BE2C (cell line): Measurements from ENCODE around the gene BCL10.
A peak's percentile ranks its signal among the peaks of the same experiment; 100 is the strongest.

Experiments used
- DNase-seq: peaks from one replicate; pipeline ENCODE4 v3.0.0-alpha.2; 2020
- H3K27me3 ChIP-seq: fragments of 250-450 bp; sonication (Bioruptor Pico); 2 replicates; pipeline ENCODE4 v1.5.1; 2020; ENCODE audit warnings: mild to moderate bottlenecking
- H3K36me3 ChIP-seq: fragments of 250-450 bp; sonication (Bioruptor Pico); 2 replicates; pipeline ENCODE4 v1.5.1; 2020; ENCODE audit warnings: mild to moderate bottlenecking
- H3K4me1 ChIP-seq: fragments of 250-450 bp; sonication (Bioruptor Pico); 2 replicates; pipeline ENCODE4 v1.5.1; 2020
- H3K4me3 ChIP-seq: 2 replicates; pipeline ENCODE4 v1.5.1; 2011; ENCODE audit warnings: low read depth, low read length
- H3K9me3 ChIP-seq: fragments of 250-450 bp; sonication (Bioruptor Pico); 2 replicates; pipeline ENCODE4 v1.5.1; 2020
- TF ChIP-seq, protein P1 (sequence below): IDR thresholded peaks from 2 replicates; pipeline ENCODE4 v1.5.1; 2012; ENCODE audit warnings: mild to moderate bottlenecking, low read depth, low read length

BCL10 gene

DNA sequence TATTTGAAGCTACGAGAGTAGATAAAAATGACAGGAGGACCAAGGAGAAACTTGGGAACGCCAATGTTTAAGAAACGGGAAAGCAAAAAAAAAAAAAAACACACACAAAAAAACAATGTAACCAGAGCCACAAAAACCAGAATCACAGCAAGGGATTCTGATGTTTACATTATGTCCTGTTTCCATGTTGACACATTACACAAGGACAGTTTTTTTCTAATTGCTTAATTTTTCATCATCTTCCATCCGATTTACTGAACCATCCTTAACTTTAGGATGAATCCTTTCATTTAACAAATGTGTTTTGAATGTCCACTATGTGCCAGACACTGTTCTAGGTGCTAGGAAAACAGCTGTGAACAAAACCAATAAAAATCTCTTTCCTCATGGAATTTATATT lies 1.4 kb upstream of the BCL10 start:
- no peak for DNase-seq
- TF ChIP-seq, protein P1, sequence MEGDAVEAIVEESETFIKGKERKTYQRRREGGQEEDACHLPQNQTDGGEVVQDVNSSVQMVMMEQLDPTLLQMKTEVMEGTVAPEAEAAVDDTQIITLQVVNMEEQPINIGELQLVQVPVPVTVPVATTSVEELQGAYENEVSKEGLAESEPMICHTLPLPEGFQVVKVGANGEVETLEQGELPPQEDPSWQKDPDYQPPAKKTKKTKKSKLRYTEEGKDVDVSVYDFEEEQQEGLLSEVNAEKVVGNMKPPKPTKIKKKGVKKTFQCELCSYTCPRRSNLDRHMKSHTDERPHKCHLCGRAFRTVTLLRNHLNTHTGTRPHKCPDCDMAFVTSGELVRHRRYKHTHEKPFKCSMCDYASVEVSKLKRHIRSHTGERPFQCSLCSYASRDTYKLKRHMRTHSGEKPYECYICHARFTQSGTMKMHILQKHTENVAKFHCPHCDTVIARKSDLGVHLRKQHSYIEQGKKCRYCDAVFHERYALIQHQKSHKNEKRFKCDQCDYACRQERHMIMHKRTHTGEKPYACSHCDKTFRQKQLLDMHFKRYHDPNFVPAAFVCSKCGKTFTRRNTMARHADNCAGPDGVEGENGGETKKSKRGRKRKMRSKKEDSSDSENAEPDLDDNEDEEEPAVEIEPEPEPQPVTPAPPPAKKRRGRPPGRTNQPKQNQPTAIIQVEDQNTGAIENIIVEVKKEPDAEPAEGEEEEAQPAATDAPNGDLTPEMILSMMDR = no peak
- Histone ChIP-seq H3K4me3 (no peak overlapping the region), H3K9me3 (no peaks in the 10 kb centered on the region), H3K4me1 (no peaks in the 10 kb centered on the region), H3K36me3 (no peaks in the 10 kb centered on the region), H3K27me3 (no peaks in the 10 kb centered on the region)

DNA sequence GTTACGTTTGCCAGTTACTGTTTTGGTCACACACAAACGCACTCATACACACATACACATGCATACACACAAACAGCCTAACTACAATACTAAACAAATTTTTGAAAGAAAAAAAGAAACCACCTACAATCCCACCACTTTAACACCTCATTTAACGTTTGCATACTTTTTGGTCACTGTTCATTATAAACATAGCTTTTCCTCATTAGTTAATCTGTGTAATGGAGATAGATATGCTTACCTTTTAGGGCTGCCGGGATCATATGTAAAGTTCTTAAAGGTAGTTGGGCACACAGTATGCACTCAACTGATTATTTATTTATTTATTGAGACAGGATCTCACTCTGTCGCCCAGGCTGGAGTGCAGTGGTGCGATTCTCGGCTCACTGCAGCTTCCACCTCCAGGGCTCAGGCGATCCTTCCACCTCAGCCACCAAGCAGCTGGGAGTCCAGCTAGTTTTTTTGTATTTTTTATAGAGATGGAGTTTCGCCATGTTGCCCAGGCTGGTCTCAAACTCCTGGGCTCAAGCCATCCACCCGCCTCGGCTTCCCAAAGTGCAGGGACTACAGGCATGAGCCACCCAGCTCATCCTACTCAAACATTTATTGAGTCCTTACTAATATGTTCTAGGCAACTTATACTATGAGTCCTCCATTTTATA lies 677 bp upstream of the BCL10 start:
- peak overlapping the region; percentile 88 for H3K4me3 ChIP-seq
- H3K4me1 ChIP-seq = no peaks in the 10 kb centered on the region
- H3K36me3 ChIP-seq = no peaks in the 10 kb centered on the region
- H3K9me3 ChIP-seq = no peaks in the 10 kb centered on the region
- TF ChIP-seq, protein P1 = no peak
- DNase-seq = no peak
- H3K27me3 ChIP-seq = no peaks in the 10 kb centered on the region

DNA sequence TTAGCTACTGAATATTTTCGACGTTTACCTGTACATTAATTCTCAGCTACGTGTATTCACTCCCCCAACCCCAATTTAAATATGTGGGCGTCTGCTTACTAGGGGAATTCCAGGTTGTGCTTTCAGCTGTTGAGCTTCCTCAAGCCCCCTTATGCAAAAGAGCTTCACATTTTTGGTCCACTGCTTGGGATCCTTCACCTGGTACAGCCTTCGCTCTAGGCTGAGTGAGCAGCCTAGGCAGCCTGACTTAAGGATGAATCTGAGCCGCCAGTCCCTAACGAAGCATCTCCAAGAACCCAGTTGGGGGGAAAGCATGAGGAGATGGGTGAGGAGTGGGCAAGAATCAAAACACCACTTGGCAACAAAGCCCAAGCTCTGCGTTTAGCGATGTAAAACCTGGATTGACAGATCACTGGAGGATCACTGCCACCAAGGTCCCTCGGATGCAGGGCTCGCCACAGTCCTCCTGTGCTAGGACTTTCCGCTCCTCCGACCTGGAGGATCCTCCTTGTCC lies 674 bp downstream of the BCL10 start:
- Histone ChIP-seq H3K9me3 (no peaks in the 10 kb centered on the region), H3K4me1 (no peaks in the 10 kb centered on the region), H3K4me3 (peak overlapping the region; percentile 88), H3K36me3 (no peaks in the 10 kb centered on the region), H3K27me3 (no peaks in the 10 kb centered on the region)
- TF ChIP-seq, protein P1 = no peak
- no peak for DNase-seq

DNA sequence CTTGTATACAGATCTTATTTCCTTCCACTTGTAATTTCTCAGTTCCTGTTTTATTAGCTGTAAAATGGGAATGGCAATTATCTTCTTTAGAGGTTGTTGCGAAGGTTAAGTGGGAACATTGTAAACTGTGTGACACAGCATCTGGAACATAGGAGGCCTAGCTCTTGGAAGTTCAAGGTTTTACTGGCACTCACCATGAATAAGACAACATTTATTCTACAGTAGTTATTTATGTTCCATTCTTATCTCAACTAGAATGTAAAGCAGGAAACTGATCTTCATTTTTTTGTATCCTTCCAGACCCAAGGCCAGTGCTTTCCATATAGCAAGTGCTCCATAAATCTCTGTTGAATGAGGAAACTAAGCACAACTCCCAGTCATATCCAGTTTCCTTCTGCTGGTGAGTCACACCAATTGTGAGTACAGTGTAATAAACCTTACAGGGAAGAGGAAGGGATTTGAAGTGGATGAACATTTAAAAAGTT lies 1.4 kb downstream of the BCL10 start:
- H3K27me3 ChIP-seq = no peaks in the 10 kb centered on the region
- DNase-seq = no peak
- no peaks in the 10 kb centered on the region for H3K36me3 ChIP-seq
- H3K4me3 ChIP-seq = peak overlapping the region; percentile 88
- no peaks in the 10 kb centered on the region for H3K9me3 ChIP-seq
- TF ChIP-seq, protein P1 = no peak
- no peaks in the 10 kb centered on the region for H3K4me1 ChIP-seq

DNA sequence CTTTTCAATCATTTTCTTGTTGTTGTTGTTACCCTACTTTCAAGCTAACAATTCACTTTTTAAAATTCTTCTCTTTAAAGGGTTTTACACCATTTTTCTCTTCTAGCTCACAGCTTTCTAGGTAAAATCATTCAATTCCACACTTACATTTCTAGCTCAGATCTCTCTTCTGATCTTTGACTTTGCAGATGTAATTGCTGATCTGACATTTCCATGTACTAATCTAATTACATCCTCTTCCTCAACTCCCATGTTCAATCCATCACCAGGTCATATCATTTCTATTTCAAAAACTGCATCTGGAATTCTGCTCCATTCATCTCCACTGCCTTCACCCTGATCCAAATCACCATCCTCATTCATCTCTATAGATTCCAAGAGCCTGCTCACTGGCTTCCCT lies 3.0 kb downstream of the BCL10 start:
- TF ChIP-seq, protein P1 = no peak
- H3K36me3 ChIP-seq = no peaks in the 10 kb centered on the region
- H3K9me3 ChIP-seq = no peaks in the 10 kb centered on the region
- no peak for DNase-seq
- no peaks in the 10 kb centered on the region for H3K27me3 ChIP-seq
- no peaks in the 10 kb centered on the region for H3K4me1 ChIP-seq
- H3K4me3 ChIP-seq = no peak overlapping the region

DNA sequence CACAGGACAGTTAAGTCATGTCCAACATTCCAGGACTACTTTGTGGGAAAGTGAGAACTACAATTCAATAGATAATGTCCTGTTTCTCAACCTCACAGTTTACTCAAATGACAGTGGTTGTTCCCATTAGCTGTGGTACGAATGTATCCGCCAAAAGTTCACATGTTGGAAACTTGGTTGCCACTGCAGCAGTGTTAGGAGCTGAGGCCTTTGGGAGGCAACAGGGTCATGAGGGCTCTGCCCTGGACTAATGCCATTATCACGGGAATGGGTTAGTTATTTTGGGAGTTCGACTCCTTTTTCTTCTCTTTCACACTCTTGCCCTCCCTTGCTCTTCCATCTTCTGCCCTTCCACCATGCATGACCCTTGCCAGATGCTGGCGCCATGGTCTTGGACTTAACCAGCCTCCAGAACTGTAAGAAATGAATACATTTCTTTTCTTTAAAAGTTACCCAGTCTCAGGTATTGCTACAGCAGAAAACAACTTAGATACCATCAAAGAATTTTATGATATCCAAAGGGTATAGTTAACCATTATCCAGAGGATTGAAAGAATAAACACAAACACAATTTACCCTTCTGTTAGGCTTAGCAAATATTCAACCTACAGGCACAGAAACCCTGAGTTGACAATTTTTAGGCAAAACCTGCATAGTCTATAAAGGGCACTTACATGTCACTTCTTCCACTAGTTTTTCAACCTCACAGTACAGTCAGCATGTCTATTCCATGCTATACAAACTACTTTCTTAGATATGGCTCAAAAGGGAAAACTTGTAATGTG lies 7.4 kb downstream of the BCL10 start:
- no peak for DNase-seq
- no peaks in the 10 kb centered on the region for H3K27me3 ChIP-seq
- TF ChIP-seq, protein P1 = no peak
- no peaks in the 10 kb centered on the region for H3K36me3 ChIP-seq
- no peak overlapping the region for H3K4me3 ChIP-seq
- H3K9me3 ChIP-seq = no peaks in the 10 kb centered on the region
- no peaks in the 10 kb centered on the region for H3K4me1 ChIP-seq
